Hepatocyte (in vitro differentiated cells): Measurements from ENCODE around the gene MAPRE2.

Source experiments
- EZH2 ChIP-seq: fragments of 200-600 bp; sonication (generic); IDR thresholded peaks from 2 replicates; pipeline ENCODE4 v1.6.1; 2016; ENCODE audit warnings: antibody characterized with exemption, mild to moderate bottlenecking, borderline replicate concordance
- TF ChIP-seq, protein P1 (sequence below): fragments of 200-600 bp; sonication (generic); IDR thresholded peaks from 2 replicates; pipeline ENCODE4 v1.5.1; 2016; ENCODE audit warnings: antibody characterized with exemption, mild to moderate bottlenecking; ENCODE audit not compliant: poor library complexity

DNA sequence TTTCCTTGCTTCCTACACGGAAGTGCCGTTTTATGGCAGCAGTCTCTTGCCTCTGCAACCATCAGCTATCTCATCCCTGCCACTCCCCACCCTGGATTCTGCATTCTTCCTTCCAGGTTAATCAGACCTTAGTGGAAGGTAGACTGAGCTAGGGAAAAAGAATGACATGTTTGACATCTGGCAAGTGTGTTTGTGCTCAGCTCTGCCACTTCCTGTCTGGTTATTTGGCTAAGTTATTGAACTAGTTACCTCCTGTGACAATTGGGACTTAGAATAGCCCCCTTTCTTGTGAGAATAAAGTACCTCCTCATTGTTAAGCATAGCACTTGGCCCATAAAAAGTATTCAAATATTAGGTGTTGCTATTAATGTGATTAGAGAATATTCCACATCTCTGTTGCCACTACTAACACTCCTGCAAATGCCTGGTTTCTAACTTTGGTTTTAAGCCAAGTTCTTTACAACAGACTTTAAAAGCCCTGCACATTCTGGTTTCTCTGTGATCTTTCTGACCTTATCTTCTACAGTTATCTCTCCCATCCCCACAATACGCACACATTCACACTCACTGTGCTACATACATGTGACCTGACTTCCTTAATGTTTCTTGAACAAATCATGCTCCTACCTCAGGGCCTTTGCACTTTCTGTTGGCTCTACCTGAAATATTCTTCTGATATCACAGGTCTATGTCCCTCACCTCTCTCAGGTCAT, 10.8 kb upstream of the MAPRE2 start:
- TF ChIP-seq, protein P1, sequence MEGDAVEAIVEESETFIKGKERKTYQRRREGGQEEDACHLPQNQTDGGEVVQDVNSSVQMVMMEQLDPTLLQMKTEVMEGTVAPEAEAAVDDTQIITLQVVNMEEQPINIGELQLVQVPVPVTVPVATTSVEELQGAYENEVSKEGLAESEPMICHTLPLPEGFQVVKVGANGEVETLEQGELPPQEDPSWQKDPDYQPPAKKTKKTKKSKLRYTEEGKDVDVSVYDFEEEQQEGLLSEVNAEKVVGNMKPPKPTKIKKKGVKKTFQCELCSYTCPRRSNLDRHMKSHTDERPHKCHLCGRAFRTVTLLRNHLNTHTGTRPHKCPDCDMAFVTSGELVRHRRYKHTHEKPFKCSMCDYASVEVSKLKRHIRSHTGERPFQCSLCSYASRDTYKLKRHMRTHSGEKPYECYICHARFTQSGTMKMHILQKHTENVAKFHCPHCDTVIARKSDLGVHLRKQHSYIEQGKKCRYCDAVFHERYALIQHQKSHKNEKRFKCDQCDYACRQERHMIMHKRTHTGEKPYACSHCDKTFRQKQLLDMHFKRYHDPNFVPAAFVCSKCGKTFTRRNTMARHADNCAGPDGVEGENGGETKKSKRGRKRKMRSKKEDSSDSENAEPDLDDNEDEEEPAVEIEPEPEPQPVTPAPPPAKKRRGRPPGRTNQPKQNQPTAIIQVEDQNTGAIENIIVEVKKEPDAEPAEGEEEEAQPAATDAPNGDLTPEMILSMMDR = no peak
- no peak for TF ChIP-seq EZH2
